ENCODE measurements around the gene GREM1.

GREM1 gene

DNA sequence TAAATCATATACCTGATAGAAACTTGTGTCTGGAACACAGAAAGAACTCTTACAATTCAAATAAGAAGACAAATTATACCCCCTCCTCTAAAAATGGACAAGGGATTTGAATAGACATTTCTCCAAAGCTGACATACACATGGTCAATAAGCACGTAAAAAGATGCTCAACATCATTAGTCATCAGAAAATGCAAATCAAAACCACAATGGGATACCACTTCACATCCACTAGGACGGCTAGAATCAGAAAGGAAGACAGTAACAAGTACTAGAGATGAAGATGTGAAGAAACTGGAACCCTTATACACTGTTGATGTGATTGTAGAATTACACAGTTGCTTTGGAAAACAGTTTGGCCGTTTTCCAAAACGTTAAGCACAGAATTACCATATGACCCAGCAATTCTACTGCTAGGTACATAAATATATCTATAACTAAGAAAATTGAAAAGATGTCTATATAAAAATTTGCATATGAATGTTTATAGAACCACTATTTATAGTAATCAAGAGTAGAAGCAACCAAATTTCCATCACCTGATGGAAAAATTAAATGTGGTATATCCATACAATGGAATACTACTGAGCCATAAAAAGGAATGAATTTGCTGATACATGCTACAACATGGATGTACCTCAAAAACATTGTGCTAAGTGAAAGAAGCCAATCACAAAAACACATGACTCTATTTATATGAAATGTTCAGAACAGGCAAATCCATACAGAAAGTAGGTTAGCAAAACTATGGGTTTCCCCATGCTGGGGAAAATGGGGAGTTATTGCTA is 60.8 kb downstream of the GREM1 start:
- no peaks in the 10 kb centered on the region for H3K36me3 ChIP-seq (ENCODE audit: control insufficient read depth, insufficient read depth, low read length)
- H3K4me3 ChIP-seq (ENCODE audit: insufficient read depth, low read depth, low read length): no peak overlapping the region
- H3K27me3 ChIP-seq (ENCODE audit: control insufficient read depth, insufficient read depth, low read length, poor library complexity, severe bottlenecking): no peaks in the 10 kb centered on the region
- H3K4me1 ChIP-seq (ENCODE audit: control insufficient read depth, insufficient read depth, low read length): no peaks in the 10 kb centered on the region
- WGBS, 2 experiments: 97 to 100% methylated on average over 3 to 4 of the region's 4 CpGs
- no peak overlapping the region for H3K27ac ChIP-seq (ENCODE audit: insufficient read depth, low read depth, low read length, poor library complexity, severe bottlenecking)
- no peaks in the 10 kb centered on the region for H3K9me3 ChIP-seq (ENCODE audit: control insufficient read depth, low read length)

DNA sequence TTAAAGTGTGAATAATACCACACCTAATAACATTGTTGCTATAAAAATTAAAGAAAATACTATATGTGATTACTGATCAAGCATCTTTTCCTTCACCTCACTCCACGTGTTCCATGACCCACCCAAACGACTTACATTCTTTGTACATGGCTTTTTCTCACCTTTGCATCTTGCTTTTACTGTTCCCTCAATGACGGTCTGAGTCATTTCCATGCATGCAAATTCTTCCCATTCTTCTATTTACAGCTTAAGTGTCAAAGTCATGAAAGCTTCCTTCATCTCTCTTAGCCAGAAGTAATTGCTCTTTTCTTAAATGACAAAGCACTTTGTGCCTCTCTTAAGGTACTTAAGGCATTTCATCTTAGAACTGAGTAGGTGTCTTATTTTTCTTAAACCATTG is 64.0 kb downstream of the GREM1 start:
- Histone ChIP-seq H3K27ac (ENCODE audit: insufficient read depth, low read depth, low read length, poor library complexity, severe bottlenecking) (no peak overlapping the region), H3K9me3 (ENCODE audit: control insufficient read depth, low read length) (no peaks in the 10 kb centered on the region), H3K4me1 (ENCODE audit: control insufficient read depth, insufficient read depth, low read length) (no peaks in the 10 kb centered on the region), H3K27me3 (ENCODE audit: control insufficient read depth, insufficient read depth, low read length, poor library complexity, severe bottlenecking) (no peaks in the 10 kb centered on the region), H3K4me3 (ENCODE audit: insufficient read depth, low read depth, low read length) (no peak overlapping the region), H3K36me3 (ENCODE audit: control insufficient read depth, insufficient read depth, low read length) (no peaks in the 10 kb centered on the region)
- WGBS, 2 experiments: 51% methylated on average over 3 of the region's 3 CpGs

DNA sequence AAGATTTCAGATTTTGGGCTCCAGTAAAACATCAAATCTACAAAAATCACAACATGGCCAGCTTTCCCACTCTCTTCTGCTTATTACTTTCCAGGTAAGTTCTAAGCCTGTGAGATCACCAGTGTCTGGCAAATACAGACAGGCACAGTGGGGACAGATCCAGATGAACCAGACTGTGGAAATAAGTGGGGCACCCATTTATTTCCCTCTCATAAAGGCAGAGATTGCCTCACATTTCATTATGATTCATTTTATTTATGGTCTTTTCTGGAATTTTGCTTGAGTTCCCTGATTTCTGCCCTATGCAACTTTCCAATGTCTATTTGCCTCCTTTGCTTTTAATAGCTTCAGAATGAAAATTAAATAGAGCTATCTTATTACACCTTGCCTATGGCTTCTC is 66.8 kb downstream of the GREM1 start:
- H3K36me3 ChIP-seq (ENCODE audit: control insufficient read depth, insufficient read depth, low read length): no peaks in the 10 kb centered on the region
- no peaks in the 10 kb centered on the region for H3K27me3 ChIP-seq (ENCODE audit: control insufficient read depth, insufficient read depth, low read length, poor library complexity, severe bottlenecking)
- no peaks in the 10 kb centered on the region for H3K4me1 ChIP-seq (ENCODE audit: control insufficient read depth, insufficient read depth, low read length)
- H3K9me3 ChIP-seq (ENCODE audit: control insufficient read depth, low read length): no peaks in the 10 kb centered on the region
- no peak overlapping the region for H3K4me3 ChIP-seq (ENCODE audit: insufficient read depth, low read depth, low read length)
- H3K27ac ChIP-seq (ENCODE audit: insufficient read depth, low read depth, low read length, poor library complexity, severe bottlenecking): no peak overlapping the region

DNA sequence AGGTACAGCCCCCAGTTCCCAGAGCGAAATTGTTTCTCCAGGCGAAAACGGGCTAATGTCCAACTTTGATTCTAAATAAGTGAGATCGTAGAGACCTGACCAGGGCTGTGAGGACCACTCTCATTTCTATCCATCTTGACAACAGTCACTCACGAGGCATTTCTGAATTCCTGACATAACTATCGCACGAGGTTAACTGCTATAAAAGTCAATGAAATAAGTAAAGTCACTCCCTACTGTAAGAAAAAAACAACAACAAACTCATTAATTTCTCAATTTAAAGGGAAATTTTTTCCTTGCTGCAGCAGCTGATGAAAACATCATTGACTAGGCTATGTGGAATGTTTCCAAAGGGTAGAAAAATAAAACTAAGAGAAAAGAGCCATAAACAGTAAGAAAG is 69.1 kb downstream of the GREM1 start:
- Histone ChIP-seq H3K36me3 (ENCODE audit: control insufficient read depth, insufficient read depth, low read length) (no peaks in the 10 kb centered on the region), H3K4me3 (ENCODE audit: insufficient read depth, low read depth, low read length) (no peak overlapping the region), H3K4me1 (ENCODE audit: control insufficient read depth, insufficient read depth, low read length) (no peaks in the 10 kb centered on the region), H3K27me3 (ENCODE audit: control insufficient read depth, insufficient read depth, low read length, poor library complexity, severe bottlenecking) (no peaks in the 10 kb centered on the region), H3K27ac (ENCODE audit: insufficient read depth, low read depth, low read length, poor library complexity, severe bottlenecking) (no peak overlapping the region), H3K9me3 (ENCODE audit: control insufficient read depth, low read length) (no peaks in the 10 kb centered on the region)
- 96% methylated on average over 7 of the region's 7 CpGs for WGBS, 2 experiments

DNA sequence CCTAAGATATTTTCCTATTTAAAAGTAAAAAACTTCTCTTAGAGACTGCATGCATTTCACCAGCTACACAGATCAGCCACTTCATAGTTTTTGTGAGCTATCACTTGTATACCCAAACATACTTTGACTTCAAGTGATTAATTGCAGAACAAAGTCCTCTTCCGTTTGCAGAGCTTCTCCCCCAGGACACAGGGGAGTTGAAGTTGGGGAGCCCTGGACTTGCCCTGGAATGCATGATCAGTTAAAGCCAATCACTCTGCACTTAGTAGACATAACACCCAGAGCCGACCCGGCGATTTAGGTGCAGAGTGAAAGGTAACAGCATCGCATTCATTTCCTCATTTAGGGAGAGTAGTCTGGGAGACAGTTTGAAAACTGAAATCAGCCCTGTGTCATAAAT is 70.1 kb downstream of the GREM1 start:
- no peaks in the 10 kb centered on the region for H3K9me3 ChIP-seq (ENCODE audit: control insufficient read depth, low read length)
- H3K27me3 ChIP-seq (ENCODE audit: control insufficient read depth, insufficient read depth, low read length, poor library complexity, severe bottlenecking): no peaks in the 10 kb centered on the region
- H3K4me3 ChIP-seq (ENCODE audit: insufficient read depth, low read depth, low read length): no peak overlapping the region
- H3K4me1 ChIP-seq (ENCODE audit: control insufficient read depth, insufficient read depth, low read length): no peaks in the 10 kb centered on the region
- 91 to 94% methylated on average over 5 of the region's 5 CpGs for WGBS, 2 experiments
- H3K27ac ChIP-seq (ENCODE audit: insufficient read depth, low read depth, low read length, poor library complexity, severe bottlenecking): no peak overlapping the region
- no peaks in the 10 kb centered on the region for H3K36me3 ChIP-seq (ENCODE audit: control insufficient read depth, insufficient read depth, low read length)

DNA sequence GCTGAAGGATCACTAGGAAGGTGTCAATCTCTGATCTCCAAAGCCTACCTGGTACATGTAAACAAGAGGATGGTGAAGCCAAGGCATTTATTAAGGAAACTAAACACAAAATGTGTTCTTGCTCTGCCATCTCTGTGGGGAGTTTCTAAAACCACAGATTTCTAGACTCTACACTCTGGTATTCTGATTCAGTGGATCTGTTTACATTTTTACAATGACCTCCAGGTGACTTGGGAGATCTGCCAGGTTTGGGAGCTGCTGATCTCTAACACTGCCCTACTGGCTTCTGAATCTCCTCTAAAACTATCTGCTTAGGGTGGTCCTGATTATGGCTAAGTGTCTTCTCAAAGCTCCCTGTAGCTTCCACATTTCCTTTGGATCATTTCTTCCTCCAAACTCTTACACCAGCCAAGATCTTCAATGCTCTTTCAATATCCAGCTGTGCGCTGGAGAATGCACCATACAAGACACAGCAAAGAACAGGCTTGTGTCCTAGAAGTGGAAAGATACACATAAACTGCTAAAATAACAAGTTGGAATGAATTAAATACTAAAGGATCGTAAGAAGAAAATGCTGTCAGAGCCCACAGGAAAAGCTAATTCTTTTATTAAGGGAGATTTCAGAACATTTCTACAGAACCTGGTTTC is 72.7 kb downstream of the GREM1 start:
- Histone ChIP-seq H3K36me3 (ENCODE audit: control insufficient read depth, insufficient read depth, low read length) (no peaks in the 10 kb centered on the region), H3K4me1 (ENCODE audit: control insufficient read depth, insufficient read depth, low read length) (no peaks in the 10 kb centered on the region), H3K27ac (ENCODE audit: insufficient read depth, low read depth, low read length, poor library complexity, severe bottlenecking) (no peak overlapping the region), H3K27me3 (ENCODE audit: control insufficient read depth, insufficient read depth, low read length, poor library complexity, severe bottlenecking) (no peaks in the 10 kb centered on the region), H3K9me3 (ENCODE audit: control insufficient read depth, low read length) (no peaks in the 10 kb centered on the region), H3K4me3 (ENCODE audit: insufficient read depth, low read depth, low read length) (no peak overlapping the region)
- WGBS, 2 experiments: 95 to 98% methylated on average over 2 of the region's 2 CpGs

DNA sequence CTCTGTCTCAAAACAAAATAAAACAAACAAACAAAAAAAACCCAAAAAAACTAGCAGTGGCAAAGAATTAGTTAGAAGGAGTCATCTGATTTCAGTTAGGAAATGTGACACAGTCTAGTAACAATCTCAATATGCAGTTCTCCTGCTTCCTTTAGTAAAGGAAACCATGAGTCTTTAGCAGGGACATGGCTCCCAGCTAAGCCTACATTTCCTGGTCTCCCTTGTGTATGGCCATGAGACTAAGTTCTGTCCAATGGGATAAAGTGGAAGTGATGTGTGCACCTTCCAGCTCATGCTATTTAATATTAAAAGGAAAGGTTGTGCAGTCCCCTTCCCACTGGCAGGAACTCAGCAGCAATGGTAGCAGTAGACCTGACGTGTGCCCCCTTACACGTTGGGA is 74.6 kb downstream of the GREM1 start:
- 65 to 72% methylated on average over 2 of the region's 2 CpGs for WGBS, 2 experiments
- no peaks in the 10 kb centered on the region for H3K9me3 ChIP-seq (ENCODE audit: control insufficient read depth, low read length)
- H3K4me3 ChIP-seq (ENCODE audit: insufficient read depth, low read depth, low read length): no peak overlapping the region
- no peaks in the 10 kb centered on the region for H3K27me3 ChIP-seq (ENCODE audit: control insufficient read depth, insufficient read depth, low read length, poor library complexity, severe bottlenecking)
- H3K27ac ChIP-seq (ENCODE audit: insufficient read depth, low read depth, low read length, poor library complexity, severe bottlenecking): no peak overlapping the region
- H3K4me1 ChIP-seq (ENCODE audit: control insufficient read depth, insufficient read depth, low read length): peaks cover 3% of the 10 kb centered on the region
- H3K36me3 ChIP-seq (ENCODE audit: control insufficient read depth, insufficient read depth, low read length): no peaks in the 10 kb centered on the region
